Effector memory CD4-positive, alpha-beta T cell (primary cell): ENCODE data around the gene NPSR1.
"Not testable (repeated sequence)": the region's sequence is repeated elsewhere in the genome, so short reads cannot be mapped to it uniquely, and the experiment has no call there.

Source experiments
- DNase-seq, 3 donors: peaks; one replicate each; pipeline ENCODE4 v3.0.0-alpha.2; 2020
- H3K27ac ChIP-seq: 2 replicates; pipeline ENCODE4 v1.7.0; 2013; ENCODE audit warnings: mild to moderate bottlenecking, low read length, moderate library complexity; ENCODE audit not compliant: insufficient read depth, poor library complexity, severe bottlenecking
- H3K27me3 ChIP-seq: replicated peaks from 2 replicates; pipeline ENCODE4 v1.7.0; 2013; ENCODE audit warnings: mild to moderate bottlenecking, low read length; ENCODE audit not compliant: insufficient read depth, control insufficient read depth, poor library complexity, severe bottlenecking
- H3K36me3 ChIP-seq: 2 replicates; pipeline ENCODE4 v1.7.0; 2013; ENCODE audit warnings: mild to moderate bottlenecking, low read length, moderate library complexity; ENCODE audit not compliant: control insufficient read depth, insufficient read depth
- H3K4me1 ChIP-seq: 2 replicates; pipeline ENCODE4 v1.7.0; 2013; ENCODE audit warnings: low read length, mild to moderate bottlenecking; ENCODE audit not compliant: control insufficient read depth, insufficient read depth, poor library complexity, severe bottlenecking
- H3K4me3 ChIP-seq: 2 replicates; pipeline ENCODE4 v1.7.0; 2013; ENCODE audit warnings: low read length, low read depth, mild to moderate bottlenecking; ENCODE audit not compliant: insufficient read depth, poor library complexity, severe bottlenecking
- H3K9me3 ChIP-seq: 2 replicates; pipeline ENCODE4 v1.7.0; 2013; ENCODE audit warnings: mild to moderate bottlenecking, low read length, moderate library complexity; ENCODE audit not compliant: control insufficient read depth

NPSR1 gene

GRCh38 chr7:34849986-34850385, 192.0 kb downstream of the NPSR1 start:
- Histone ChIP-seq H3K4me3 (no peak overlapping the region), H3K27ac (no peak overlapping the region), H3K4me1 (no peaks in the 10 kb centered on the region), H3K9me3 (no peaks in the 10 kb centered on the region), H3K36me3 (no peaks in the 10 kb centered on the region), H3K27me3 (no peaks in the 10 kb centered on the region)
- no peak for DNase-seq

DNA sequence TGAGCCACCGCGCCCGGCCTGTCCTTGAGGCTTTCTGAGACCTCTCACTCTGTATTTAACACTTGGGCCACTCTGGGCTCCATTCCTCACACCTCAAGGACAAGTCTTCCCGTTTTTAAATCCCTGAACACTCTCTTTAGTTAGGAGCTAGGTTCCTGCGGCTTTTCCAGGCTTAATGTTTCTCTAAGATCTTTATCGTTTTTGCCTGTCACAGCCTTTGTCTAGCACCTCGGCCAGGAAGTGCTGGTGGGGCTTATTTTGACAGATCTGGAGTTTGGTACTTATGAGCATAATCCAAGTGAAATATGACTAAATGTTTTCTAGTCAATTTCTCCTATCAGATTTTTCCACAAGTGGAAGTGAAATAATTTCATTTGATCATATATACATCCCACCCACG, 192.7 kb downstream of the NPSR1 start:
- no peaks in the 10 kb centered on the region for H3K27me3 ChIP-seq
- no peaks in the 10 kb centered on the region for H3K9me3 ChIP-seq
- no peak for DNase-seq
- no peaks in the 10 kb centered on the region for H3K4me1 ChIP-seq
- no peak overlapping the region for H3K4me3 ChIP-seq
- H3K27ac ChIP-seq: no peak overlapping the region
- H3K36me3 ChIP-seq: no peaks in the 10 kb centered on the region

- no peak for DNase-seq
- Histone ChIP-seq H3K36me3 (no peaks in the 10 kb centered on the region), H3K4me1 (no peaks in the 10 kb centered on the region), H3K4me3 (no peak overlapping the region), H3K27ac (no peak overlapping the region), H3K27me3 (no peaks in the 10 kb centered on the region), H3K9me3 (no peaks in the 10 kb centered on the region)
Measured at GRCh38 chr7:34851431-34851830, 193.4 kb downstream of the NPSR1 start.

GRCh38 chr7:34858444-34858843, 200.4 kb downstream of the NPSR1 start:
- not testable (repeated sequence) for H3K9me3 ChIP-seq, H3K27ac ChIP-seq, H3K36me3 ChIP-seq, H3K4me3 ChIP-seq, H3K4me1 ChIP-seq, DNase-seq, H3K27me3 ChIP-seq

- H3K4me1 ChIP-seq, H3K9me3 ChIP-seq, H3K27me3 ChIP-seq, H3K4me3 ChIP-seq, H3K27ac ChIP-seq, H3K36me3 ChIP-seq, DNase-seq: not testable (repeated sequence)
Measured at GRCh38 chr7:34859281-34859680, 201.3 kb downstream of the NPSR1 start.

GRCh38 chr7:34866222-34866621, 208.2 kb downstream of the NPSR1 start:
- H3K9me3 ChIP-seq, DNase-seq, H3K27ac ChIP-seq, H3K36me3 ChIP-seq, H3K27me3 ChIP-seq, H3K4me1 ChIP-seq, H3K4me3 ChIP-seq: not testable (repeated sequence)

GRCh38 chr7:34867341-34867740, 209.3 kb downstream of the NPSR1 start:
- H3K4me1 ChIP-seq, H3K36me3 ChIP-seq, H3K4me3 ChIP-seq, H3K9me3 ChIP-seq, DNase-seq, H3K27me3 ChIP-seq, H3K27ac ChIP-seq: not testable (repeated sequence)

DNA sequence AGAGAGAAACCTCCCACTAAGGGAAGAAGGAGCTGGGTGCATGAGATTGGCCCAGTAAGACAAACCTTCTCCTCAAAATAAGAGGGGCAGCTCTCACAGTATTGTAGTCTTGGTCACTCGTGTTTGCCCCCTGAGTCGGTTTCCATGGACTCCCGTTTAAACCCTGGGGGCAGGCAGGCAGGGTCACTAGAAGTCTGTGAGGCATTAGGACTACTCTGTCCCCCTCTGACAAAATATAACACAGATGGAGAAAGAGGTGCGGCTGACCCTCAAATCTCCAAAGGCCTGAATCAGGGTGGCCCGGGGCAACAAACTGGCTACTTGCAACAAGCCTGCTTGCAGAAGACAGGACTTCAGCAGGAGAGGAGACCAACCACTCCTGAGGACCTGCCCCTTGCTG, 210.6 kb downstream of the NPSR1 start:
- not testable (repeated sequence) for H3K27ac ChIP-seq, H3K9me3 ChIP-seq, H3K27me3 ChIP-seq, H3K4me1 ChIP-seq, H3K36me3 ChIP-seq, DNase-seq, H3K4me3 ChIP-seq

DNA sequence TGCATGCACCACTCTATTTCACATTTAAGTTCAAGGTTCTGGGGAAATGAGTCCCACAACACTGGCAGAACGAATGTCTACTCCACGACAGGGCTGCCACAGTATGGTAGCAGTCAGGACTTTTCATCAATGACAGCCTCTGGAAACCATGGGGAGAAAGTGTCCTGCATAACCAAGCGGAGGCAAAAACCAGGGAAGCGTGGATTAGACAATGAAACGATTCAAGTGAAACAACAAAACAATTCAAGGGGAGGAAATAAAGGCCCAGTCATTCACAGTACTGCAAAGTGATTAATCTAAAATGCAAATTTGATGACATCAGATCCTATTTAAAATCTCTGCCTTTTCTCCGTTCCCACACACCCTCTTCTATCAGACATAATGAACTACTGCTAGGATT, 211.0 kb downstream of the NPSR1 start:
- no peaks in the 10 kb centered on the region for H3K27me3 ChIP-seq
- no peak overlapping the region for H3K4me3 ChIP-seq
- no peak overlapping the region for H3K27ac ChIP-seq
- no peaks in the 10 kb centered on the region for H3K9me3 ChIP-seq
- H3K36me3 ChIP-seq: no peaks in the 10 kb centered on the region
- H3K4me1 ChIP-seq: no peaks in the 10 kb centered on the region
- DNase-seq: no peak

DNA sequence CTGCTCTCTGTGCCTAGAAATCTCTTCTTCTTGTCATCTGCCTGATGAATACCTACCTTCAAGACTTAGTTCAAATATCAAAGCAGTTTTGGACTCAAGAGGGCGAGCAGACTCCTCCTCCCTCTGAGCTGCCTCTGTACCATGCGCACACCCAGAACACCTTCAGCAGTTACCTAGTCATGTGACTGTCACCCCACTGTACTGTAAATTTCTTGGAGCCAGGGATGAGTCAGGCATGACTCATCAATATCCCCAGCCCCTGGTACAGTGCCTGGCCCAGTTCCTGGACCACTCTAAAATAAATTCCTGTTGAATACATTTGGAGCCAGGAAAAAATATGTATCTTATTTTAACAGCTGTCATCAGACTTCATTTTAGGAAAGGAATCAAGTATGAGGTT, 212.0 kb downstream of the NPSR1 start:
- not testable (repeated sequence) for H3K27me3 ChIP-seq, H3K4me1 ChIP-seq, H3K36me3 ChIP-seq, H3K27ac ChIP-seq, H3K4me3 ChIP-seq, H3K9me3 ChIP-seq, DNase-seq

GRCh38 chr7:34874329-34874728, 216.3 kb downstream of the NPSR1 start:
- H3K27ac ChIP-seq, H3K4me3 ChIP-seq, H3K4me1 ChIP-seq, DNase-seq, H3K9me3 ChIP-seq, H3K27me3 ChIP-seq, H3K36me3 ChIP-seq: not testable (repeated sequence)
